OCI-LY3 (cell line): ENCODE results near the gene TNS4.

Experiments
- H2AFZ ChIP-seq: fragments of 200-600, 300-600 bp; shearing (Covaris generic); 2 replicates; pipeline ENCODE4 v1.6.0; 2014; ENCODE audit warnings: antibody characterized with exemption, low read depth, low read length
- H3K27ac ChIP-seq: fragments of 200-600, 300-600 bp; sonication (generic); 2 replicates; pipeline ENCODE4 v1.5.1; 2014; ENCODE audit warnings: mild to moderate bottlenecking, low read length, moderate library complexity, mixed read lengths
- H3K27me3 ChIP-seq: fragments of 200-600, 300-600 bp; sonication (generic); 2 replicates; pipeline ENCODE4 v1.6.1; 2014; ENCODE audit warnings: low read depth, low read length, mixed read lengths
- H3K36me3 ChIP-seq: fragments of 200-600, 300-600 bp; sonication (generic); replicated peaks from 2 replicates; pipeline ENCODE3; 2014; ENCODE audit warnings: low read depth, low read length, mixed read lengths
- H3K4me1 ChIP-seq: fragments of 300-600, 200-600 bp; sonication (generic); 2 replicates; pipeline ENCODE4 v1.6.1; 2014; ENCODE audit warnings: low read length, mixed read lengths
- H3K4me2 ChIP-seq: fragments of 200-600, 300-600 bp; sonication (generic); 2 replicates; pipeline ENCODE4 v1.6.1; 2014; ENCODE audit warnings: low read length, mixed read lengths
- H3K4me3 ChIP-seq: fragments of 300-600, 200-600 bp; sonication (generic); 2 replicates; pipeline ENCODE4 v1.5.1; 2014; ENCODE audit warnings: antibody characterized with exemption, mild to moderate bottlenecking, low read length, moderate library complexity
- H3K79me2 ChIP-seq: fragments of 300-600, 200-600 bp; shearing (Covaris generic); 2 replicates; pipeline ENCODE4 v1.6.1; 2014; ENCODE audit warnings: mild to moderate bottlenecking, low read length, mixed read lengths
- H3K9ac ChIP-seq: fragments of 300-600, 200-600 bp; shearing (Covaris generic); 2 replicates; pipeline ENCODE4 v1.6.0; 2014; ENCODE audit warnings: mild to moderate bottlenecking, low read length, moderate library complexity
- H3K9me3 ChIP-seq: fragments of 200-600, 300-600 bp; shearing (Covaris generic); 2 replicates; pipeline ENCODE4 v1.6.1; 2014; ENCODE audit warnings: low read length, mixed read lengths; ENCODE audit not compliant: insufficient read depth
- H4K20me1 ChIP-seq: fragments of 200-600, 300-600 bp; sonication (generic); 2 replicates; pipeline ENCODE4 v1.6.1; 2016; ENCODE audit warnings: low read length, mixed read lengths; ENCODE audit not compliant: insufficient read depth
- EZH2phosphoT487 ChIP-seq: fragments of 200-600 bp; shearing (Covaris generic); IDR thresholded peaks from 2 replicates; pipeline ENCODE4 v1.6.1; 2018; ENCODE audit warnings: antibody characterized with exemption, mixed run types, low read depth
- TF ChIP-seq, protein P1 (sequence below): fragments of 200-600, 300-600 bp; sonication (generic); IDR thresholded peaks from 2 replicates; pipeline ENCODE4 v1.5.1; 2014; ENCODE audit warnings: antibody characterized with exemption, low read length, low read depth

Gene TNS4

GRCh38 chr17:40501499-40501911 is at the start of gene TNS4:
TNS4 (minus strand) TSS chr17:40501623; CDS start chr17:40496425, 5,198 bp downstream.
- H2AFZ ChIP-seq = no peak within 1 kb of the TSS
- no peaks in the 10 kb centered on the region for H3K4me1 ChIP-seq
- H4K20me1 ChIP-seq = no peaks in the 10 kb centered on the region
- H3K4me2 ChIP-seq = no peak within 1 kb of the TSS
- H3K9ac ChIP-seq = no peak within 1 kb of the TSS
- no peaks in the 10 kb centered on the region for H3K36me3 ChIP-seq
- H3K79me2 ChIP-seq = no peaks in the 10 kb centered on the region
- no peak within 1 kb of the TSS for H3K4me3 ChIP-seq
- no peaks in the 10 kb centered on the region for H3K9me3 ChIP-seq
- TF ChIP-seq EZH2phosphoT487 = no peak
- TF ChIP-seq, protein P1, sequence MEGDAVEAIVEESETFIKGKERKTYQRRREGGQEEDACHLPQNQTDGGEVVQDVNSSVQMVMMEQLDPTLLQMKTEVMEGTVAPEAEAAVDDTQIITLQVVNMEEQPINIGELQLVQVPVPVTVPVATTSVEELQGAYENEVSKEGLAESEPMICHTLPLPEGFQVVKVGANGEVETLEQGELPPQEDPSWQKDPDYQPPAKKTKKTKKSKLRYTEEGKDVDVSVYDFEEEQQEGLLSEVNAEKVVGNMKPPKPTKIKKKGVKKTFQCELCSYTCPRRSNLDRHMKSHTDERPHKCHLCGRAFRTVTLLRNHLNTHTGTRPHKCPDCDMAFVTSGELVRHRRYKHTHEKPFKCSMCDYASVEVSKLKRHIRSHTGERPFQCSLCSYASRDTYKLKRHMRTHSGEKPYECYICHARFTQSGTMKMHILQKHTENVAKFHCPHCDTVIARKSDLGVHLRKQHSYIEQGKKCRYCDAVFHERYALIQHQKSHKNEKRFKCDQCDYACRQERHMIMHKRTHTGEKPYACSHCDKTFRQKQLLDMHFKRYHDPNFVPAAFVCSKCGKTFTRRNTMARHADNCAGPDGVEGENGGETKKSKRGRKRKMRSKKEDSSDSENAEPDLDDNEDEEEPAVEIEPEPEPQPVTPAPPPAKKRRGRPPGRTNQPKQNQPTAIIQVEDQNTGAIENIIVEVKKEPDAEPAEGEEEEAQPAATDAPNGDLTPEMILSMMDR = no peak
- no peak within 1 kb of the TSS for H3K27ac ChIP-seq
- peaks cover 13% of the 10 kb centered on the region; the same call in 1 of the 2 replicates for H3K27me3 ChIP-seq

GRCh38 chr17:40550608-40551007 is 49.2 kb upstream of the TNS4 start:
- no peak overlapping the region for H3K4me3 ChIP-seq
- peaks cover 79% of the 10 kb centered on the region for H3K4me1 ChIP-seq
- TF ChIP-seq, protein P1 = no peak
- no peak for TF ChIP-seq EZH2phosphoT487
- H3K9me3 ChIP-seq = no peaks in the 10 kb centered on the region
- H4K20me1 ChIP-seq = peaks cover 36% of the 10 kb centered on the region
- no peaks in the 10 kb centered on the region for H3K27me3 ChIP-seq
- H3K27ac ChIP-seq = peak overlapping the region; percentile 68; the same call in 1 of the 2 replicates
- H3K79me2 ChIP-seq = peaks cover 14% of the 10 kb centered on the region; the same call in 1 of the 2 replicates
- H2AFZ ChIP-seq = no peak overlapping the region
- H3K36me3 ChIP-seq = peaks cover 25% of the 10 kb centered on the region
- H3K9ac ChIP-seq = no peak overlapping the region
- no peak overlapping the region for H3K4me2 ChIP-seq

GRCh38 chr17:40548982-40549685 is 47.7 kb upstream of the TNS4 start:
- Histone ChIP-seq H3K9ac (peak overlapping the region; percentile 5; the same call in 1 of the 2 replicates), H4K20me1 (peaks cover 21% of the 10 kb centered on the region), H3K9me3 (no peaks in the 10 kb centered on the region), H3K36me3 (peaks cover 10% of the 10 kb centered on the region), H3K4me2 (peak overlapping the region; percentile 36), H3K4me3 (no peak overlapping the region), H3K4me1 (peaks cover 65% of the 10 kb centered on the region), H3K27me3 (no peaks in the 10 kb centered on the region), H3K27ac (peak overlapping the region; percentile 41), H3K79me2 (peaks cover under 1% of the 10 kb centered on the region; the same call in 1 of the 2 replicates), H2AFZ (no peak overlapping the region)
- TF ChIP-seq, protein P1 = no peak
- TF ChIP-seq EZH2phosphoT487 = no peak

GRCh38 chr17:40548491-40548981 is 47.1 kb upstream of the TNS4 start:
- H3K4me1 ChIP-seq = peaks cover 66% of the 10 kb centered on the region
- TF ChIP-seq, protein P1 = no peak
- peak overlapping the region; percentile 36 for H3K4me2 ChIP-seq
- peak overlapping the region; percentile 5; the same call in 1 of the 2 replicates for H3K9ac ChIP-seq
- H4K20me1 ChIP-seq = peaks cover 15% of the 10 kb centered on the region
- no peak overlapping the region for H2AFZ ChIP-seq
- no peaks in the 10 kb centered on the region for H3K79me2 ChIP-seq
- no peaks in the 10 kb centered on the region for H3K9me3 ChIP-seq
- H3K4me3 ChIP-seq = no peak overlapping the region
- no peaks in the 10 kb centered on the region for H3K27me3 ChIP-seq
- peaks cover 5% of the 10 kb centered on the region for H3K36me3 ChIP-seq
- H3K27ac ChIP-seq = peak overlapping the region; percentile 41
